ENCODE measurements around the gene RHBDD1. TPM values are rescaled to one million over a fixed set of nuclear protein-coding genes. Genes with fewer than 3 reads are reported as not detected.

Gene RHBDD1
- polyA plus RNA-seq, 1 of the 3 experiments (the other 2 are of a cell fraction): 10.3 TPM

- TF ChIP-seq IRF3 (IDR thresholded peaks at IDR 0.05; ENCODE audit: low read depth, low read length): no peak
- no peak for TF ChIP-seq USF1 (IDR thresholded peaks at IDR 0.05; ENCODE audit: borderline replicate concordance, low read depth)
- TF ChIP-seq GABPA (IDR thresholded peaks at IDR 0.05; ENCODE audit: low read depth): no peak
- TF ChIP-seq SIN3A (IDR thresholded peaks at IDR 0.05; ENCODE audit: borderline replicate concordance, low read depth, low read length): no peak
Measured at GRCh38 chr2:226943862-226944620, 108.2 kb downstream of the RHBDD1 start (continued).

GRCh38 chr2:226953206-226953605, 117.4 kb downstream of the RHBDD1 start:
- Histone ChIP-seq H4K20me1 (ENCODE audit: insufficient read depth) (no peaks in the 10 kb centered on the region), H3K27ac (ENCODE audit: low read depth in 2 of 2, low read length in 1 of 2) (no peak overlapping the region), H3K9me2 (no peaks in the 10 kb centered on the region), H3K9ac (no peak overlapping the region), H3F3A (replicated peaks; ENCODE audit: insufficient read depth) (no peaks in the 10 kb centered on the region), H3K36me3 (replicated peaks in 1 of 2; ENCODE audit: control insufficient read depth in 1 of 2, insufficient read depth in 2 of 2, low read length in 1 of 2) (no peaks in the 10 kb centered on the region), H3K9me3 (no peaks in the 10 kb centered on the region), H3K4me2 (no peak overlapping the region), H3K27me3 (ENCODE audit: insufficient read depth) (no peaks in the 10 kb centered on the region), H3K79me2 (ENCODE audit: insufficient read depth) (no peaks in the 10 kb centered on the region), H3K4me1 (ENCODE audit: control insufficient read depth in 1 of 2, insufficient read depth in 2 of 2, low read depth in 1 of 2, low read length in 1 of 2) (no peaks in the 10 kb centered on the region), H2AFZ (ENCODE audit: low read depth) (no peak overlapping the region), H3K4me3 (ENCODE audit: low read depth in 2 of 2, low read length in 1 of 2) (no peak overlapping the region)
- TF ChIP-seq ELF1 (IDR thresholded peaks at IDR 0.05) (no peak), EP300 (IDR thresholded peaks at IDR 0.05; ENCODE audit: borderline replicate concordance in 1 of 2, low read depth in 1 of 2, low read length in 1 of 2) (no peak), YY1 (IDR thresholded peaks at IDR 0.05; ENCODE audit: low read depth) (no peak), SMC3 (IDR thresholded peaks at IDR 0.05; ENCODE audit: low read depth, low read length) (no peak), MAX (IDR thresholded peaks at IDR 0.05; ENCODE audit: low read depth) (no peak)
- POLR2A ChIA-PET: no interaction called here
- CTCF ChIA-PET: interaction anchor here (1.1 kb wide), 1 partner anchor 154 kb away, joined by 3 read pairs; no protein-coding TSS in a partner anchor
- 85% methylated on average over 3 of the region's 3 CpGs for WGBS (ENCODE audit: low lambda C conversion rate)
- no peak for DNase-seq

- no peak overlapping the region for H3K9ac ChIP-seq
- no peaks in the 10 kb centered on the region for H3K9me2 ChIP-seq
- 0 out of 2 replicates have a peak, but pooled peaks cover under 1% of the 10 kb centered on the region for H3K9me3 ChIP-seq
- H3K27me3 ChIP-seq (ENCODE audit: insufficient read depth): no peaks in the 10 kb centered on the region
- H3F3A ChIP-seq (replicated peaks; ENCODE audit: insufficient read depth): no peaks in the 10 kb centered on the region
- ChIA-PET POLR2A (no interaction called here), CTCF (no interaction called here)
- TF ChIP-seq GABPA (IDR thresholded peaks at IDR 0.05; ENCODE audit: low read depth) (no peak), CHD2 (IDR thresholded peaks at IDR 0.05; ENCODE audit: low read length, partially characterized antibody) (no peak), EP300 (IDR thresholded peaks at IDR 0.05; ENCODE audit: borderline replicate concordance in 1 of 2, low read depth in 1 of 2, low read length in 1 of 2) (no peak), JUND (IDR thresholded peaks at IDR 0.05) (no peak), NRF1 (IDR thresholded peaks at IDR 0.05; ENCODE audit: low read depth, low read length) (no peak), ZBTB33 (IDR thresholded peaks at IDR 0.05; ENCODE audit: borderline replicate concordance, low read depth) (no peak), FOXM1 (IDR thresholded peaks at IDR 0.05; ENCODE audit: low read depth) (no peak), MEF2A (IDR thresholded peaks at IDR 0.05; ENCODE audit: borderline replicate concordance, low read depth) (no peak)
- no peak for DNase-seq
- no peak overlapping the region for H3K27ac ChIP-seq (ENCODE audit: low read depth in 2 of 2, low read length in 1 of 2)
- 93% methylated on average over 6 of the region's 6 CpGs for WGBS (ENCODE audit: low lambda C conversion rate)
- H3K79me2 ChIP-seq (ENCODE audit: insufficient read depth): no peaks in the 10 kb centered on the region
- H3K4me3 ChIP-seq (ENCODE audit: low read depth in 2 of 2, low read length in 1 of 2): no peak overlapping the region
- no peaks in the 10 kb centered on the region for H4K20me1 ChIP-seq (ENCODE audit: insufficient read depth)
- no peak overlapping the region for H2AFZ ChIP-seq (ENCODE audit: low read depth)
- H3K4me1 ChIP-seq (ENCODE audit: control insufficient read depth in 1 of 2, insufficient read depth in 2 of 2, low read depth in 1 of 2, low read length in 1 of 2): no peaks in the 10 kb centered on the region
- no peak overlapping the region for H3K4me2 ChIP-seq
- H3K36me3 ChIP-seq (replicated peaks in 1 of 2; ENCODE audit: control insufficient read depth in 1 of 2, insufficient read depth in 2 of 2, low read length in 1 of 2): no peaks in the 10 kb centered on the region
Measured at GRCh38 chr2:226953826-226954225, 118.0 kb downstream of the RHBDD1 start.

All from SK-N-SH (cell line).